Osteoblast (primary cell): Measurements from ENCODE around the gene RGS9BP. TPM values are rescaled to one million over a fixed set of nuclear protein-coding genes. Genes with fewer than 3 reads are reported as not detected.
A peak's percentile ranks its signal among the peaks of the same experiment; 100 is the strongest.
"Not testable (repeated sequence)": the region's sequence is repeated elsewhere in the genome, so short reads cannot be mapped to it uniquely, and the experiment has no call there.

ENCODE experiments used
- DNase-seq: peaks from one replicate; pipeline ENCODE4 v3.0.0; 2011; ENCODE audit warnings: low spot score, mixed read lengths; ENCODE audit not compliant: insufficient read length; ENCODE audit errors: missing footprints
- H2AFZ ChIP-seq: 2 replicates; pipeline ENCODE4 v1.6.0; 2011; ENCODE audit warnings: mild to moderate bottlenecking, low read length
- H3K27ac ChIP-seq: 2 replicates; pipeline ENCODE4 v1.5.1; 2011; ENCODE audit warnings: mild to moderate bottlenecking, low read depth, low read length, moderate library complexity
- H3K27me3 ChIP-seq: 2 replicates; pipeline ENCODE4 v1.6.0; 2012; ENCODE audit warnings: mild to moderate bottlenecking, control low read depth, inconsistent platforms, low read length, moderate library complexity; ENCODE audit not compliant: insufficient read depth
- H3K36me3 ChIP-seq: 2 replicates; pipeline ENCODE4 v1.5.1; 2011; ENCODE audit warnings: mild to moderate bottlenecking, low read length, control low read depth, moderate library complexity; ENCODE audit not compliant: insufficient read depth
- H3K4me1 ChIP-seq: 2 replicates; pipeline ENCODE4 v1.5.1; 2011; ENCODE audit warnings: mild to moderate bottlenecking, low read length, control low read depth, moderate library complexity; ENCODE audit not compliant: insufficient read depth
- H3K4me2 ChIP-seq: 2 replicates; pipeline ENCODE4 v1.6.0; 2011; ENCODE audit warnings: mild to moderate bottlenecking, low read length; ENCODE audit not compliant: insufficient read depth
- H3K4me3 ChIP-seq: fragments of 200-600 bp; sonication (generic); 3 replicates; pipeline ENCODE4 v1.5.1; 2012; ENCODE audit warnings: mild to moderate bottlenecking, low read length, inconsistent platforms; ENCODE audit not compliant: insufficient read depth
- H3K79me2 ChIP-seq: 2 replicates; pipeline ENCODE4 v1.6.0; 2012; ENCODE audit warnings: mild to moderate bottlenecking, low read length, control low read depth, inconsistent platforms; ENCODE audit not compliant: insufficient read depth
- H3K9me3 ChIP-seq: 2 replicates; pipeline ENCODE4 v1.5.1; 2011; ENCODE audit warnings: low read depth, low read length, control low read depth
- H4K20me1 ChIP-seq: 2 replicates; pipeline ENCODE4 v1.6.0; 2012; ENCODE audit warnings: mild to moderate bottlenecking, low read length, control low read depth; ENCODE audit not compliant: insufficient read depth
- total RNA-seq: library from RNA; depleted of rRNA; stranded (reverse); fragments of >200 nt; gene quantifications from 2 replicates; pipeline ENCODE4 v1.2.3, GENCODE V29; 2012
- TF ChIP-seq, protein P1 (sequence below): IDR thresholded peaks from 2 replicates; pipeline ENCODE4 v1.5.1; 2011; ENCODE audit warnings: mild to moderate bottlenecking, low read depth, low read length, moderate library complexity; ENCODE audit errors: extremely low read depth

Gene RGS9BP
- total RNA-seq, 1 donor: 0.72 TPM

DNA sequence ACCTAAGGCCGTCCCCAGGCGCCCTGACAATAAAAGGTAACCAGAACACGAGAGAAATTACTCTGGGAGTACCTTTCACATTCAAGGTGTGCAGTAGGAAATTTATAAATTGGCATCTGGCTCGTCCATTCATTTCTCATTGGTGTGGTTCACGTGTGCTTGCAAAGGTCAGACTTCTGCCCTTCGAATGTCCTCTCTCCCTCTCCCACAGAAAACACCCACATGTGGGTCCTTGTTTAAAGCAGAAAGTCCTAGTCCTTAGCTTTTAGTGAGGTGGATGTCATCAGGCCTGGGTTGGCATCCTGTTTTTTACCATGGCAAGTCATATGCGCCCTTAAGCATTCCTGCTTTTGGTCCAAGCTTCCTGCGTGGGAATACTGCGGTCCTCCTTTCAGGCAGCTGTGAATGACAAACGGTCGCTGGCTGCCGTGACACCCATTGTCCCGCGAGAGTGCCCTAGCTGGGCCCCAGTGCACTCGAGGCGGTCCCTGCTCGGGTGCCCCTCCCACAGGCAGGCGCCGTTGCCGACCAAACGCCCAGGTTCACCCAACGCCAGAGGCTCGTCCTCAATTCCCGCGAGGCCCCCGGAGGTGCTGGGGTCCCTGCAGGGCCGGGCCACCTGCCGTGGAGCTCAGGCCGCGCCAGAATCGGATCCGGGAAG is 15.8 kb downstream of the RGS9BP start, which contains the start of gene NUDT19:
TSS of gene NUDT19 (plus strand) at position 531 of the 661 bp plus-strand sequence. CDS start 140 bp downstream, outside the sequence.
- no peaks in the 10 kb centered on the region for H3K27me3 ChIP-seq
- H4K20me1 ChIP-seq: peaks cover 17% of the 10 kb centered on the region
- DNase-seq: peak; percentile 95
- H3K36me3 ChIP-seq: no peaks in the 10 kb centered on the region
- H3K27ac ChIP-seq: peak within 1 kb of the TSS; percentile 84
- peak within 1 kb of the TSS; percentile 80 for H3K4me3 ChIP-seq
- H3K4me2 ChIP-seq: peak within 1 kb of the TSS; percentile 76
- H3K4me1 ChIP-seq: peaks cover 22% of the 10 kb centered on the region
- H3K9me3 ChIP-seq: no peaks in the 10 kb centered on the region
- peak within 1 kb of the TSS; percentile 96 for H2AFZ ChIP-seq
- peaks cover 49% of the 10 kb centered on the region for H3K79me2 ChIP-seq
- TF ChIP-seq, protein P1, sequence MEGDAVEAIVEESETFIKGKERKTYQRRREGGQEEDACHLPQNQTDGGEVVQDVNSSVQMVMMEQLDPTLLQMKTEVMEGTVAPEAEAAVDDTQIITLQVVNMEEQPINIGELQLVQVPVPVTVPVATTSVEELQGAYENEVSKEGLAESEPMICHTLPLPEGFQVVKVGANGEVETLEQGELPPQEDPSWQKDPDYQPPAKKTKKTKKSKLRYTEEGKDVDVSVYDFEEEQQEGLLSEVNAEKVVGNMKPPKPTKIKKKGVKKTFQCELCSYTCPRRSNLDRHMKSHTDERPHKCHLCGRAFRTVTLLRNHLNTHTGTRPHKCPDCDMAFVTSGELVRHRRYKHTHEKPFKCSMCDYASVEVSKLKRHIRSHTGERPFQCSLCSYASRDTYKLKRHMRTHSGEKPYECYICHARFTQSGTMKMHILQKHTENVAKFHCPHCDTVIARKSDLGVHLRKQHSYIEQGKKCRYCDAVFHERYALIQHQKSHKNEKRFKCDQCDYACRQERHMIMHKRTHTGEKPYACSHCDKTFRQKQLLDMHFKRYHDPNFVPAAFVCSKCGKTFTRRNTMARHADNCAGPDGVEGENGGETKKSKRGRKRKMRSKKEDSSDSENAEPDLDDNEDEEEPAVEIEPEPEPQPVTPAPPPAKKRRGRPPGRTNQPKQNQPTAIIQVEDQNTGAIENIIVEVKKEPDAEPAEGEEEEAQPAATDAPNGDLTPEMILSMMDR: no peak

DNA sequence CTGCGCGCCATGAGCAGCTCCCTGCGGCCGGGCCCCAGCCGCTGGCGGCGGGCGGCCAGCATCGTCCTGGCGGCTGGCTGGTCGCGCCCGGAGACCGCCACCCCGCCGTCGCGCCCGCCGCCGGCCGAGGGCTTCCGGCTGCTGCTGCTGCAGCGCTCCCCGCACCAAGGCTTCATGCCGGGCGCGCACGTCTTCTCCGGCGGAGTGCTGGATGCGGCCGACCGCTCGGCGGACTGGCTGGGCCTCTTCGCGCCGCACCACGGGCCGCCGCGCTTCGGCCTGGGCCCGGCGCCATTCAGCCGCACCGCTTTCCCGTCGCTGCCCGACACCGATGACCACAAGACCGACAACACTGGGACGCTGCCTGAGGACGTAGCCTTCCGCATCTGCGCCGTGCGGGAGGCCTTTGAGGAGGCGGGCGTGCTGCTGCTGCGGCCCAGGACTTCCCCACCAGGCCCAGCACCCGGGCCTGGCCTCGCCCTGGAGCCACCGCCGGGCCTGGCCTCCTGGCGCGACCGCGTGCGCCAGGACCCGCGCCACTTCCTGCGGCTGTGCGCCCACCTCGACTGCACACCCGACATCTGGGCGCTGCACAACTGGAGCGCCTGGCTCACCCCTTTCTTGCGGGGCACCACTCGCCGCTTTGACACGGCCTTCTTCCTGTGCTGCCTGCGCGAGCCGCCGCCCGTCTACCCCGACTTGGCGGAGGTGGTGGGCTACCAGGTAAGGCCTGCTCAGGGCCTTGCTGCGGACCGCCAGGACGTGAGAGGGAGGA is 16.5 kb downstream of the RGS9BP start:
- peak overlapping the region; percentile 80 for H3K4me3 ChIP-seq
- H3K79me2 ChIP-seq: peaks cover 56% of the 10 kb centered on the region
- TF ChIP-seq, protein P1: no peak
- peaks cover 17% of the 10 kb centered on the region for H4K20me1 ChIP-seq
- H3K36me3 ChIP-seq: no peaks in the 10 kb centered on the region
- H3K9me3 ChIP-seq: no peaks in the 10 kb centered on the region
- no peaks in the 10 kb centered on the region for H3K27me3 ChIP-seq
- H3K4me2 ChIP-seq: peak overlapping the region; percentile 76
- DNase-seq: peak; percentile 93
- peak overlapping the region; percentile 96 for H2AFZ ChIP-seq
- H3K27ac ChIP-seq: peak overlapping the region; percentile 84
- H3K4me1 ChIP-seq: peaks cover 22% of the 10 kb centered on the region

DNA sequence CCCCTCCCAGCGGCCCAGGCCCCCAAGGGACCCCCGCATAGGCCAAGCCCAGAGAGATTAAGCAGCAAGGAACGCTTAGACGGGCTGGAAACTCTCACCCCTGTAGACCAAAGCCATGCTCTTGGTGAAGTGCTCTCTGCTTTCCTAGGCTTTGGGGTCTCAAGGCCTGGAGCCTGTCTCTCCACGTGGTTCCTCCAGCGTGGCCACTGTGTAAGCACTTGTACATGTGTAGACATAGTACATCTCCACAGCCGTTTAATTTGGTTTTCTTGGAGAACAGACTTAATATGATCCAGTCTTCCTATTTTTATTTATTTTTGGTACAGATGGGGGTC is 17.0 kb downstream of the RGS9BP start:
- Histone ChIP-seq H3K27ac (peak overlapping the region; percentile 84), H3K4me3 (peak overlapping the region; percentile 80), H3K36me3 (no peaks in the 10 kb centered on the region), H3K27me3 (no peaks in the 10 kb centered on the region), H3K79me2 (peaks cover 62% of the 10 kb centered on the region), H4K20me1 (peaks cover 17% of the 10 kb centered on the region), H3K9me3 (no peaks in the 10 kb centered on the region), H3K4me1 (peaks cover 22% of the 10 kb centered on the region), H2AFZ (peak overlapping the region; percentile 96), H3K4me2 (peak overlapping the region; percentile 76)
- TF ChIP-seq, protein P1: no peak
- no peak for DNase-seq

DNA sequence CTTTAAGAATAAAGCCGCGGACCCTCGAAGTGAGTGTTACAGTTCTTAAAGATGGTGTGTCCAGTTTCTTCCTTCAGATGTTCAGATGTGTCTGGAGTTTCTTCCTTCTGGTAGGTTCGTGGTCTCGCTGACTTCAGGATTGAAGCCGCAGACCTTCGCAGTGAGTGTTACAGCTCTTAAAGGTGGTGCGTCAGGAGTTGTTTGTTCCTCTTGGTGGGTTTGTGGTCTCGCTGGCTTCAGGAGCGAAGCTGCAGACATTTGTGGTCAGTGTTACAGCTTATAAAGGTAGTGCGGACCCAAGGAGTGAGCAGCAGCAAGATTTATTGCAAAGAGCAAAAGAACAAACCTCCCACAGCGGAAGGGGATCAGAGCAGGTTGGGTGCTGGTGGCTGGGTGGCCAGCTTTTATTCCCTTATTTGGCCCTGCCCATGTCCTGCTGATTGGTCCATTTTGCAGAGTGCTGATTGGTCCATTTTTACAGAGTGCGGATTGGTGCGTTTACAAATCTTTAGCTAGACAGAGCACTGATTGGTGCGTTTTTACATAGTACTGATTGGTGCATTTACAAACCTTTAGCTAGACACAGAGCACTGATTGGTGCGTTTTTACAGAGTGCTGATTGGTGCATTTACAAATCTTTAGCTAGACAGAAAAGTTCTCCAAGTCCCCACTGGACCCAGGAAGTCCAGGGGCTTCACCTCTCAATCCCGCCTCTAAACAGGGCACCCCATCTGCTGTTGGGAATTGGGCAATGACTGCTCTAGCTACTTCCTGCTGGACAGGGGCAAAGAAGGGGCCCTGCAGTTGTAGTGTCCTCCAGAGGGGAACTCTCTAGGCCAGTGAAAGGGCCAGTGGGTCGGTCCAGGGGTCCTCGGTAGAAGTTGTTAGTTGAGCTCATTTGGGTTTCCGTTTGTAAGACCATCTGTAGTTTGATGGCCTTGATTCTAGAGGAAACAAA is 17.8 kb downstream of the RGS9BP start:
- H3K9me3 ChIP-seq, H2AFZ ChIP-seq, DNase-seq, H3K27ac ChIP-seq, H3K27me3 ChIP-seq, H3K36me3 ChIP-seq: not testable (repeated sequence)
- peaks cover 67% of the 10 kb centered on the region for H3K79me2 ChIP-seq
- peaks cover 22% of the 10 kb centered on the region for H3K4me1 ChIP-seq
- H4K20me1 ChIP-seq: peaks cover 17% of the 10 kb centered on the region
- peak overlapping the region; percentile 80 for H3K4me3 ChIP-seq
- H3K4me2 ChIP-seq: peak overlapping the region; percentile 76

DNA sequence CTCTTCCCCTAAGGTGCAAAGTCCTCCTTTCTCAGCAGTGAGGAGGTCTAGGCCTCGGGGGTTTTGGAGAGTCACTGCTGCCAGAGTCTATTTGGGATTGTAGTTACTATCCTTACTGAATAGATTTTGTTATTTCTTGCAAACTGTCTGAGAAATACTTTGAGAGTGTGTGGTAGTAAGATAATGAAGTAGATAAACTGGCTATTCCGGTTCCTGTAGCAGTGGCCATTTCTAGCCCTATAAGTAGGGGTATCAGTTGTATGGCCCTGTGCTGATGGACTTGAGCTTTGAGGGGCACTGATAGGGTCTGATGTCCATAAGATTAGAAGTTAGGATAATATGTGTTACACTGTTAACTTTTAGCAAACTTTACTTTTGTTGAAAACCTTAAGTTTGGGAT is 18.7 kb downstream of the RGS9BP start:
- DNase-seq, H2AFZ ChIP-seq, H3K36me3 ChIP-seq, H3K9me3 ChIP-seq, H3K27me3 ChIP-seq, H3K27ac ChIP-seq: not testable (repeated sequence)
- peaks cover 76% of the 10 kb centered on the region for H3K79me2 ChIP-seq
- H4K20me1 ChIP-seq: peaks cover 17% of the 10 kb centered on the region
- peak overlapping the region; percentile 76 for H3K4me2 ChIP-seq
- peak overlapping the region; percentile 35 for H3K4me3 ChIP-seq
- peaks cover 22% of the 10 kb centered on the region for H3K4me1 ChIP-seq

DNA sequence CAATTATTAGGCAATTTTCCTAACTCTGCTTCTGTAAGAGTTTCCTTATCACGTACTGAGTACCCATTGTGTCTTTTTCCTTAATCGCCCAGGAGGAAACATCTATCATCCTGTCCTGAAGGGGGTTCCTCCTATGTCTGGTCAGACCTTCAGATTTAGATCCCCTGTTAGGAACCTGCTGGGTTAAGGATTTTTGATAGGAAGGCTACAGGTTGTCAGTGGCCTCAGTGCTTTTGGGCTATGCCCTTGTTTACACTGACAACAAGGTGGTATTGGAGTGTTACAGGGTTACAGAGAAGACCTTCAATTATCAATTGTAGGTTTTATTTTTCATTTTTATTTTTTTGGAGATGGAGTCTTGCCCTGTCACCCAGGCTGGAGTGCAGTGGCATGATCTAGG is 19.2 kb downstream of the RGS9BP start:
- not testable (repeated sequence) for H3K4me2 ChIP-seq, H2AFZ ChIP-seq, H3K27me3 ChIP-seq, H3K36me3 ChIP-seq, H3K27ac ChIP-seq, H3K9me3 ChIP-seq, DNase-seq, H3K4me3 ChIP-seq
- Histone ChIP-seq H4K20me1 (peaks cover 17% of the 10 kb centered on the region), H3K79me2 (peaks cover 81% of the 10 kb centered on the region), H3K4me1 (peaks cover 22% of the 10 kb centered on the region)
